Epithelial cell of esophagus (primary cell): ENCODE results near the gene RAB19.
"Not testable (repeated sequence)": the region's sequence is repeated elsewhere in the genome, so short reads cannot be mapped to it uniquely, and the experiment has no call there.

Experiments used
- DNase-seq: peaks from one replicate; pipeline ENCODE4 v3.0.0; 2010; ENCODE audit warnings: low read depth
- H3K4me3 ChIP-seq: 2 replicates; pipeline ENCODE4 v1.5.1; 2011; ENCODE audit warnings: mild to moderate bottlenecking, low read length, control low read depth
- TF ChIP-seq, protein P1 (sequence below): IDR thresholded peaks from 2 replicates; pipeline ENCODE4 v1.5.1; 2011; ENCODE audit warnings: low read depth, mild to moderate bottlenecking, low read length, control low read depth, inconsistent platforms; ENCODE audit not compliant: insufficient read depth; ENCODE audit errors: missing control alignments

Gene RAB19

DNA sequence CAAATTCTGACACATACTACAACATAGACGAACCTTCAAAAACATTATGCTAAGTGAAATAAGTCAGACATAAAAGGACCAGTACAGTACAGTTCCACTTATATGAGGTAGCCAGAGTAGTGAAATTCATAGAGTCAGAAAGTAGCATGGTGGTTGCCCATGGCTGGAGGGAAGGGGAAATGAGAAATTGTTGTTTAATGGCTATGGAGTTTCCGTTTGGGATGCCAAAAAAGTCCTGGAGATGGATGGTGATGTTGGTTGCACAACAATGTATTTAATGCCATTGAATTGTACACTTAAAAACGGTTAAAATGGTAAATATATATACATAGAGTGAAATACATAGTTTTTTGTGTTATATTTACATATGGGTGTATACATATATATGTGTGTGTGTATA, 3.5 kb upstream of the RAB19 start:
- no peak for DNase-seq
- TF ChIP-seq, protein P1, sequence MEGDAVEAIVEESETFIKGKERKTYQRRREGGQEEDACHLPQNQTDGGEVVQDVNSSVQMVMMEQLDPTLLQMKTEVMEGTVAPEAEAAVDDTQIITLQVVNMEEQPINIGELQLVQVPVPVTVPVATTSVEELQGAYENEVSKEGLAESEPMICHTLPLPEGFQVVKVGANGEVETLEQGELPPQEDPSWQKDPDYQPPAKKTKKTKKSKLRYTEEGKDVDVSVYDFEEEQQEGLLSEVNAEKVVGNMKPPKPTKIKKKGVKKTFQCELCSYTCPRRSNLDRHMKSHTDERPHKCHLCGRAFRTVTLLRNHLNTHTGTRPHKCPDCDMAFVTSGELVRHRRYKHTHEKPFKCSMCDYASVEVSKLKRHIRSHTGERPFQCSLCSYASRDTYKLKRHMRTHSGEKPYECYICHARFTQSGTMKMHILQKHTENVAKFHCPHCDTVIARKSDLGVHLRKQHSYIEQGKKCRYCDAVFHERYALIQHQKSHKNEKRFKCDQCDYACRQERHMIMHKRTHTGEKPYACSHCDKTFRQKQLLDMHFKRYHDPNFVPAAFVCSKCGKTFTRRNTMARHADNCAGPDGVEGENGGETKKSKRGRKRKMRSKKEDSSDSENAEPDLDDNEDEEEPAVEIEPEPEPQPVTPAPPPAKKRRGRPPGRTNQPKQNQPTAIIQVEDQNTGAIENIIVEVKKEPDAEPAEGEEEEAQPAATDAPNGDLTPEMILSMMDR: no peak
- no peak overlapping the region for H3K4me3 ChIP-seq

DNA sequence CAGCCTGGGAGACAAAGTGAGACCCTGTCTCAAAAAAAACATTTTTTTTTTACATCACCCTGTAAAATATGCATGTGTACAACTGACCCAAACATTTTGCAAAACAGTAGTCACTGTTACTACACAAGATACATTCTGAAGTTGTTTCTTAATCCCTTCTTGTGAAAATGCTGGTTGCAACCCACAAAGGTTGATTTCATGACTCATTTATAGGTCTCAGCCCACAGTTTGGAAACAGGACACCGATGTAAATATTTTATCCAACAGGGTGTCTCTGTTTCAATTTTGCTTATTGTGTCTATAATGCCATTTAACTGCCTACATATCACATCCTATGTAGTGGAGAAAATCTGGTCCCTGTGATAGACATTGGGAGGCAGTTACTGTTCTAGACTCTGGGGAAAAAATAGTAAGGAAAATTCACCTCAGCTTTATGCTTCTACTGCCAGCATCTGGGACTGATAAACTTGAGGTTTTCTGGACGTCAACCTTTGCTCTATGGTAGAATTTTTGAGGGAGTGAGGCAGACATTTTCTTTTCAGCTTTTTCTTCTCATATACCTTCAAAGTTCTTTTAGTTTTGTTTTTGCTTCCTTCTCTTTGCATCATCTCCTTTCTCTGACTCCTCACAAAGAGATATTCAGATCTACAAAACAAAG, 1.6 kb upstream of the RAB19 start:
- no peak overlapping the region for H3K4me3 ChIP-seq
- TF ChIP-seq, protein P1: no peak
- DNase-seq: peak; percentile 32

DNA sequence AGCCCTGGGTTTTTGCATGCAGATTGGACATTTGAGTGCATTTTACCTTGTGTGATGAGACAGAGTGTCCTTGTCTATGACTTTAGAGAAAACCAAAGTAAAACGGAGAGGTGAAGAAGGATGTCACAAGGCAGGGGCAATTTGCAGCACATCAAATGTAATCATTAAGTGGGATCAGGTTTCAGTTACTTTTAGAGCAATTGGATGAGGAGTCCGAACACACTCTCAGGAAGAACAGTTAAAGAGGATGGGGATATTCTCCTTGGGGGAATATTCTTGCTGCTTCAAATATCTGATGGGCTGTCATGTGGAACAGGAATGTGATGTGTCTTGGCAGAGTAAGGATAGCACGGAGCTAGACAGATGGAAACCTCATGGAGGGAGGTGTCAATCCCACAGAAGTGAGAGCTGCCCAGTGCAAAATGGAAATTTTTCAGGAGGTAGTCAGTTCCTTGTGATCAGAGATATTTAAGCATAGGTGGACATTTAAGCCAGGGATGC, 757 bp downstream of the RAB19 start:
- H3K4me3 ChIP-seq: no peak overlapping the region
- TF ChIP-seq, protein P1: no peak
- DNase-seq: no peak

DNA sequence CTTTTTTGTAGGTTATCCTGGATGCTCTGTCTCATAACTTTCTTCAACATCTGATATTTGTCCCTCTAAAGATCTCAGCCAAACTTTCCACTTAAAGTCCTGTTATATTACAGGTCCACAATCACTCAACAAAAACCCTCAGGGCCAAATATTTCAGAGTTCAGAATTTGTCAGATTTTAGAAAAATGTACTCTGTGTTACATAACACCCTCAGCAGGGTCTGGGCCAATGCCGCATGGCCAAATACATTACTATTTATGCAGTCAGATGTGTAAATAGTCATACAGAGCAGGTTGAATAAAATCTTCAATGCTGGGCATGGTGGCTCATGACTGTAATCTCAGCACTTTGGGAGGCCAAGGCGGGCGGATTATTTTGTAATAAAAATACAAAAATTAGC, 11.5 kb downstream of the RAB19 start:
- H3K4me3 ChIP-seq: no peak overlapping the region
- DNase-seq: no peak
- TF ChIP-seq, protein P1: no peak

DNA sequence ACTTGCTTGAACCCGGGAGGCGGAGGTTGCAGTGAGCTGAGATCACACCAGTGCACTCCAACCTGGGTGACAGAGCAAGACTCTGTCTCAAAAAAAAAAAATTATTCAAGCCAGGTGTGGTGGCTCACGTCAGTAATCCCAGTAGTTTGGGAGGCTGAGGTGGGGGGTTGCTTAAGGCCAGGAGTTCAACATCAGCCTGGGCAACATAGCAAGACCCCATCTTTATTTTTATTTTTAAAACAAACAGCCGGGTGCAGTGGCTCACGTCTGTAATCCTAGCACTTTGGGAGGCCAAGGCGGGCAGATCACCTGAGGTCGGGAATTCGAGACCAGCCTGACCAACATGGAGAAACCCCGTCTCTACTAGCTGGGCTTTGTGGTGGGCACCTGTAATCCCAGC, 12.0 kb downstream of the RAB19 start:
- H3K4me3 ChIP-seq, DNase-seq: not testable (repeated sequence)

DNA sequence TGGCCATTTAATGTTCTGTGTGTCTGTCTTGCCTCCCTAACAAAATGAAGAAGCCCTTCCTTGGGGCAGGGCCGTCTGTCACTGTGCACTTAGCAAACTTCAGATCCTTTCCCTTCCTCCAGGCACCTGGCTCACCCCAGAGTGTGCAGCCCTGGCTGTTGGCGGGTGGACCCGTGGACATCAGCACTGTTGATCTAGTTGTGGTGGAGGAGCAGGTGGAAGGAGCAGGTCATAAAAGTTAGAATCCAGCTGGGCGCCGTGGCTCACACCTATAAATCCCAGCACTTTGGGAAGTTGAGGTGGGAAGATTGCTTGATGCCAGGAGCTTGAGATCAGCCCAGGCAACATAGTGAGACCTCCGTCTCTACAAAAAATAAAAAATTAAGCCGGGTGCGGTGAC, 12.7 kb downstream of the RAB19 start:
- TF ChIP-seq, protein P1: no peak
- no peak for DNase-seq
- H3K4me3 ChIP-seq: no peak overlapping the region

DNA sequence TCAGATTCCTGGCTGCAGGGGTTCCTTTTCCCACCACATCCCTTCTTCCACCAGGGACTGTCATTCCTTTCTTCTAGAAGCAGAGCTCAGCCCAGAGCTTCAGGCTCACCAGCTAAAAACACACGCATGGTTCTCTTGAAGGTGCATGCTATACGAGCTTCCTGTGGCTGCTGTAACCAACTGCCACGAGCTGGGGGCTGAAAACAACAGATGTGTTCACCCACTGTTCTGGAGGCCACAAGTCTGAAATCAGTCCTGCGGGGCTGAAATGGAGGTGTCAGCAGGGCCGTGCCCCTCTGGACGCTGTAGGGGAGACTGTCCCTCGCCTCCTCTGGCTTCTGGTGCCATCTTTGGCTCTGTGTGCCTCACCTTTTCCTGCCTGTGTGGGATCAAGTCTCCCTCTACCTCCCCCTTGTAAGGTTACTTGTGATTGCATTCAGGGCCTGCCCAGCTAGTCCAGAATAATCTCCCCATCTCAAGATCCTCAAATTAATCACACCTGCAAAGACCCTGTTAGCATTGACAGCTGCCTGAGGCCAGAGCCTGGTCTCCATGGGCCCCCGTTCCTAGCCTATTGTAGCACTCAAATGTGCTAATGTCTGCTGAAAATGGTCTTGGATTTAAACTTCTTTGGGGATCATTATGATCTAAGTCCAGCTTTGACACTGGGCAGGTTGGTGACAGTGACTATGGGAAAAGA, 13.7 kb downstream of the RAB19 start:
- no peak for DNase-seq

DNA sequence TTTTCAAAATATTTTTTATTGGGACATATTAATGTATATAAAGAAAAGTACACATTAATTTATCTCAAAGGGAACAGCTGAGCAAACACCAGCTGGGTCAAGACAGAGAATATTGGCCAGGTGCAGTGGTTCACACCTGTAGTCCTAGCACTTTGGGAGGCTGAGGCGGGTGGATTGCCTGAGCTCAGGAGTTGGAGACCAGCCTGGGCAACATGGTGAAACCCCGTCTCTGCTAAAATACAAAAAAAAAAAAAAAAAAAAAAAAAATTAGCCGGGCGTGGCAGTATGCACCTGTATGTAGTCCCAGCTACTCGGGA, 14.3 kb downstream of the RAB19 start:
- not testable (repeated sequence) for H3K4me3 ChIP-seq, DNase-seq

More for the DNA sequence above, 13.7 kb downstream of the RAB19 start:
- H3K4me3 ChIP-seq: no peak overlapping the region
- TF ChIP-seq, protein P1: no peak
